Endothelial cell of umbilical vein (primary cell): ENCODE data around the gene GABRA5. TPM values are rescaled to one million over a fixed set of nuclear protein-coding genes. Genes with fewer than 3 reads are reported as not detected.
"Not testable (repeated sequence)": the region's sequence is repeated elsewhere in the genome, so short reads cannot be mapped to it uniquely, and the experiment has no call there.

ENCODE experiments used
- Bru-seq: library from RNA; stranded (reverse); fragments of 400-500 nt; gene quantifications from one replicate; lab custom pipeline; 2021; lab: Mats Ljungman, UMichigan
- BruChase-seq, 2 experiments: library from RNA; stranded (reverse); fragments of 400-500 nt; gene quantifications; one replicate each; lab custom pipeline; 2021; lab: Mats Ljungman, UMichigan
- BruUV-seq: library from RNA; stranded (reverse); fragments of 400-500 nt; replicated peaks from 2 replicates; lab custom pipeline; 2021; lab: Mats Ljungman, UMichigan
- CTCF ChIA-PET: fragments of 300-600, 350-600 bp; sonication (Branson Sonifier 250); formaldehyde crosslinking; loops from one replicate; lab custom pipeline; 2021; ENCODE audit warnings: antibody characterized with exemption, inconsistent platforms; lab: Charles Lee
- POLR2A ChIA-PET: fragments of 300-600, 350-600 bp; sonication (Branson Sonifier 250); formaldehyde crosslinking; loops from one replicate; lab custom pipeline; 2021; ENCODE audit warnings: antibody characterized with exemption, inconsistent platforms; lab: Charles Lee
- DNase-seq: peaks from one replicate; pipeline ENCODE4 v3.0.0-alpha.2; 2011; ENCODE audit warnings: low read depth, low spot score
- FAIRE-seq: peaks from 2 replicates; lab custom pipeline; 2011; peaks lifted over from hg19 to GRCh38; lab: Jason Lieb, UNC
- H2AFZ ChIP-seq: 2 replicates; pipeline ENCODE4 v1.6.0; 2012; ENCODE audit warnings: low read depth, low read length, control low read depth, inconsistent platforms
- H3K27ac ChIP-seq: 2 replicates; pipeline ENCODE4 v1.5.1; 2011; ENCODE audit warnings: low read depth, mild to moderate bottlenecking, control low read depth, low read length, moderate library complexity; ENCODE audit not compliant: insufficient read depth
- H3K27me3 ChIP-seq, 2 experiments: 2 replicates each; pipeline versions ENCODE4 v1.6.0 to v1.6.1; 2011; ENCODE audit warnings: low read length in 2 of 2, mixed read lengths in 1 of 2; ENCODE audit not compliant: control insufficient read depth in 2 of 2, insufficient read depth in 2 of 2
- H3K36me3 ChIP-seq, 2 experiments: 2 replicates in 1 of 2; 3 replicates in 1 of 2; pipeline ENCODE4 v1.5.1; 2011; ENCODE audit warnings: low read length in 2 of 2, mild to moderate bottlenecking in 1 of 2, moderate library complexity in 1 of 2; ENCODE audit not compliant: control insufficient read depth in 2 of 2, insufficient read depth in 2 of 2; ENCODE audit errors: extremely low read depth in 1 of 2
- H3K4me1 ChIP-seq: 3 replicates; pipeline ENCODE4 v1.5.1; 2011; ENCODE audit warnings: mild to moderate bottlenecking, low read length; ENCODE audit not compliant: control insufficient read depth, insufficient read depth; ENCODE audit errors: extremely low read depth
- H3K4me2 ChIP-seq: 2 replicates; pipeline ENCODE4 v1.6.1; 2011; ENCODE audit warnings: low read length, control low read depth, mixed read lengths; ENCODE audit not compliant: insufficient read depth
- H3K4me3 ChIP-seq, 3 experiments: fragments of 200-600 bp in 1 of 3; sonication (generic), shearing (Covaris generic) in 1 of 3; replicated peaks in 1 of 3; 2 replicates each; pipeline ENCODE4 v1.5.1; 2011 to 2016; ENCODE audit warnings: control low read depth in 3 of 3, low read length in 3 of 3, mild to moderate bottlenecking in 2 of 3, inconsistent platforms in 1 of 3, low read depth in 1 of 3, moderate library complexity in 1 of 3; ENCODE audit not compliant: insufficient read depth in 1 of 3
- H3K79me2 ChIP-seq: 2 replicates; pipeline ENCODE4 v1.6.0; 2012; ENCODE audit warnings: low read length, inconsistent platforms; ENCODE audit not compliant: control insufficient read depth, insufficient read depth
- H3K9ac ChIP-seq: replicated peaks from 2 replicates; pipeline ENCODE3; 2011; ENCODE audit warnings: low read length, control low read depth; ENCODE audit not compliant: insufficient read depth; ENCODE audit errors: extremely low read depth
- H3K9me1 ChIP-seq: replicated peaks from 3 replicates; pipeline ENCODE4 v1.6.0; 2011; ENCODE audit warnings: mild to moderate bottlenecking, low read length; ENCODE audit not compliant: control insufficient read depth, insufficient read depth; ENCODE audit errors: extremely low read depth
- H3K9me3 ChIP-seq: replicated peaks from 2 replicates; pipeline ENCODE4 v1.5.1; 2012; ENCODE audit warnings: low read length, inconsistent platforms; ENCODE audit not compliant: control insufficient read depth, insufficient read depth
- H4K20me1 ChIP-seq: replicated peaks from 2 replicates; pipeline ENCODE3; 2011; ENCODE audit warnings: mild to moderate bottlenecking, low read length; ENCODE audit not compliant: control insufficient read depth, insufficient read depth; ENCODE audit errors: extremely low read depth
- FOS ChIP-seq: IDR thresholded peaks from 2 replicates; pipeline ENCODE4 v1.6.1; 2011; ENCODE audit warnings: mild to moderate bottlenecking, low read length, moderate library complexity, borderline replicate concordance; ENCODE audit not compliant: insufficient read depth
- GATA2 ChIP-seq: IDR thresholded peaks from 2 replicates; pipeline ENCODE4 v1.7.0; 2011; ENCODE audit warnings: low read depth, mild to moderate bottlenecking, moderate library complexity, mixed read lengths, low read length; ENCODE audit not compliant: insufficient read length, insufficient read depth
- JUN ChIP-seq: IDR thresholded peaks from 2 replicates; pipeline ENCODE4 v1.6.1; 2011; ENCODE audit warnings: borderline replicate concordance, low read depth; ENCODE audit not compliant: insufficient read length, insufficient read depth
- MYC ChIP-seq: IDR thresholded peaks from one replicate; pipeline ENCODE4 v1.6.1; 2011; ENCODE audit warnings: mild to moderate bottlenecking, low read depth, low read length
- POLR2A ChIP-seq: IDR thresholded peaks from 2 replicates; pipeline ENCODE4 v1.6.1; 2012; ENCODE audit warnings: low read depth, mild to moderate bottlenecking, control low read depth, low read length
- dilution Hi-C: fragments of 300-500 bp; cut with MboI; formaldehyde crosslinking; loops from one replicate; pipeline ENCODE4 v1.15.0; 2019; ENCODE audit warnings: low sequenced_read_pairs; ENCODE audit not compliant: extremely low pct_ligation_motif_present
- intact Hi-C: fragments of 100-400 bp; cut with micrococcal nuclease; formaldehyde crosslinking; loops from one replicate; pipeline ENCODE4 v1.10.0; 2022
- long read RNA-seq: library from polyadenylated mRNA; stranded (forward); transcript quantifications from one replicate; pipeline ENCODE4 v2.0.0, GENCODE V29; 2021
- polyA minus RNA-seq, 3 experiments: library from RNA; depleted of rRNA, polyadenylated mRNA; stranded (reverse); fragments of >200 nt; gene quantifications; 1 replicate in 1 of 3; 2 replicates in 2 of 3; pipeline ENCODE4 v1.2.3, GENCODE V29; 2011
- polyA plus RNA-seq, 4 experiments: library from polyadenylated mRNA; depleted of rRNA in 3 of 4; stranded (reverse) in 3 of 4; unstranded in 1 of 4; fragments of >200 nt; gene quantifications; 2 replicates each; pipeline versions ENCODE4 v1.2.1 to v1.2.3, GENCODE V29; 2011 to 2012; ENCODE audit warnings: missing spikeins in 1 of 4
- total RNA-seq: library from RNA; stranded (reverse); gene quantifications from 2 replicates; pipeline ENCODE4 v1.2.3, GENCODE V29; 2021
- TF ChIP-seq, protein P1 (sequence below), 2 donors: IDR thresholded peaks; 1 replicate in 1 of 2; 2 replicates in 1 of 2; pipeline ENCODE4 v1.5.1; 2011; ENCODE audit warnings: low read length in 2 of 2, mild to moderate bottlenecking in 2 of 2, moderate library complexity in 2 of 2, control low read depth in 1 of 2, inconsistent platforms in 1 of 2, low read depth in 1 of 2; ENCODE audit not compliant: insufficient read depth in 1 of 2; ENCODE audit errors: extremely low read depth in 1 of 2
- TF ChIP-seq, protein P2 (sequence below): IDR thresholded peaks from 2 replicates; pipeline ENCODE4 v1.6.1; 2011; ENCODE audit not compliant: insufficient read depth, insufficient read length

GABRA5 gene
- not detected in 2 replicates for total RNA-seq
- not detected in 2 replicates for polyA plus RNA-seq
- polyA plus RNA-seq (2011; cell fraction: cytosol; rRNA removed) = not detected in 2 replicates
- polyA plus RNA-seq (2011; cell fraction: nucleus; rRNA removed) = not detected in 2 replicates
- not detected in 2 replicates for polyA plus RNA-seq (2012)
- polyA minus RNA-seq = not detected in 2 replicates
- polyA minus RNA-seq (2011; cell fraction: cytosol; rRNA and poly(A)+ RNA removed) = not detected
- not detected in 2 replicates for polyA minus RNA-seq (2011; cell fraction: nucleus; rRNA and poly(A)+ RNA removed)
- Bru-seq, nascent RNA = not detected
- BruChase-seq, experiment 1, labeled RNA remaining after a 6-hour chase = not detected
- not detected for BruChase-seq, experiment 2, labeled RNA remaining after a 2-hour chase
- long read RNA-seq = 0 reads

DNA sequence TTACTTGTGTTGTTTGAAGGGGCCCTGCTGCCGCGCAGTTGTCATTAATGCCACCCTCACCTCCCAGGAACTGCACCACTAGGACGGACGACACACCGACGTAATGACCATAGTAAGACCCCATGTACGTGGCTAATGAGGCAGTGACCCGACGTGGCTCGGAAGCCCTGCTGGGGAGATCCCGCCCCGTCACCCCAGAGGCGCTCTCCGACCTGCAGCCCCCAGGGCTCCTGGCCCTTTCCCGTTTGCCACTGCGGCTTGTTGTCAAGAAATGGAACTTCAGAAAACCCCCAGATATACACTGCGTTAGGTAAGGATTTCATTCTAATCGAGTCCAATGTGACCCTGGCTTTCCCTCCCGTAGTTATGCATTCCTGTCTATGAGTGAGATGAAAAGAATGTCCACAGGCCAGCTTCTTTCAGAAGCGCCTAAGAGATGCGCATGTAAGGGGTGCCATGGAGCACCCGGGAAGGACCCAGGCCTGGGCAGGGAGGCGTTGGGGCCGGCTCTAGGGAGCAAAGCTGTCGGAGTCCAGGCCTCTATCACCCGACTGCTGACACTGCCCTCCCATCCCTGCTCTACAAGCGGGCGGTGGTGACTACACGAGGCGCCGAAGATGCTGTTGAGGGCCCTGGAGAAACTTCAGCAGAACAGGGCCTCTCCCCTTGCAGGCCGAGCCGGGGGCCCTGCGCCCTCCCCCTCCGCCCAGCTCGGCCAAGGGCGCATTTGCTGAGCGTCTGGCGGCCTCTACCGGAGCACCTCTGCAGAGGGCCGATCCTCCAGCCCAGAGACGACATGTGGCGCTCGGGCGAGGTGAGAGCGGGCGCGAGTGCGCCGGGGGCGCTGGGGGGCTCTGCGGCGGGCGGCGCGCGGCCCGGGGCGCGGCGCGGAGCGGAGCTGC lies at the start of gene GABRA5:
Gene GABRA5, plus strand, starts transcription at position 765 of the 902 bp plus-strand sequence. CDS start 2,187 bp downstream, outside the sequence.
- Histone ChIP-seq H3K4me2 (no peak within 1 kb of the TSS), H2AFZ (no peak within 1 kb of the TSS), H3K79me2 (no peaks in the 10 kb centered on the region), H3K4me1 (no peaks in the 10 kb centered on the region), H3K36me3 (no peaks in the 10 kb centered on the region), H3K4me3 (no peak within 1 kb of the TSS), H4K20me1 (no peaks in the 10 kb centered on the region), H3K27me3 (no peaks in the 10 kb centered on the region), H3K27ac (no peak within 1 kb of the TSS), H3K9me3 (no peaks in the 10 kb centered on the region), H3K9me1 (no peaks in the 10 kb centered on the region), H3K9ac (no peak within 1 kb of the TSS)
- intact Hi-C loops (no loop called here), dilution Hi-C loops (no loop called here)
- ChIA-PET CTCF (no interaction called here), POLR2A (no interaction called here)
- FAIRE-seq (no peak), DNase-seq (no peak)
- BruUV-seq = no TSS peak
- TF ChIP-seq, protein P1, sequence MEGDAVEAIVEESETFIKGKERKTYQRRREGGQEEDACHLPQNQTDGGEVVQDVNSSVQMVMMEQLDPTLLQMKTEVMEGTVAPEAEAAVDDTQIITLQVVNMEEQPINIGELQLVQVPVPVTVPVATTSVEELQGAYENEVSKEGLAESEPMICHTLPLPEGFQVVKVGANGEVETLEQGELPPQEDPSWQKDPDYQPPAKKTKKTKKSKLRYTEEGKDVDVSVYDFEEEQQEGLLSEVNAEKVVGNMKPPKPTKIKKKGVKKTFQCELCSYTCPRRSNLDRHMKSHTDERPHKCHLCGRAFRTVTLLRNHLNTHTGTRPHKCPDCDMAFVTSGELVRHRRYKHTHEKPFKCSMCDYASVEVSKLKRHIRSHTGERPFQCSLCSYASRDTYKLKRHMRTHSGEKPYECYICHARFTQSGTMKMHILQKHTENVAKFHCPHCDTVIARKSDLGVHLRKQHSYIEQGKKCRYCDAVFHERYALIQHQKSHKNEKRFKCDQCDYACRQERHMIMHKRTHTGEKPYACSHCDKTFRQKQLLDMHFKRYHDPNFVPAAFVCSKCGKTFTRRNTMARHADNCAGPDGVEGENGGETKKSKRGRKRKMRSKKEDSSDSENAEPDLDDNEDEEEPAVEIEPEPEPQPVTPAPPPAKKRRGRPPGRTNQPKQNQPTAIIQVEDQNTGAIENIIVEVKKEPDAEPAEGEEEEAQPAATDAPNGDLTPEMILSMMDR (IDR thresholded peaks at IDR 0.05; ENCODE audit: extremely low read depth in 1 of 2, insufficient read depth in 1 of 2, low read depth in 1 of 2, low read length in 2 of 2) = no peak
- TF ChIP-seq FOS = no peak
- TF ChIP-seq, protein P2, sequence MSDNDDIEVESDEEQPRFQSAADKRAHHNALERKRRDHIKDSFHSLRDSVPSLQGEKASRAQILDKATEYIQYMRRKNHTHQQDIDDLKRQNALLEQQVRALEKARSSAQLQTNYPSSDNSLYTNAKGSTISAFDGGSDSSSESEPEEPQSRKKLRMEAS = no peak
- TF ChIP-seq JUN = no peak
- TF ChIP-seq POLR2A = no peak
- no peak for TF ChIP-seq MYC
- TF ChIP-seq GATA2 = no peak

DNA sequence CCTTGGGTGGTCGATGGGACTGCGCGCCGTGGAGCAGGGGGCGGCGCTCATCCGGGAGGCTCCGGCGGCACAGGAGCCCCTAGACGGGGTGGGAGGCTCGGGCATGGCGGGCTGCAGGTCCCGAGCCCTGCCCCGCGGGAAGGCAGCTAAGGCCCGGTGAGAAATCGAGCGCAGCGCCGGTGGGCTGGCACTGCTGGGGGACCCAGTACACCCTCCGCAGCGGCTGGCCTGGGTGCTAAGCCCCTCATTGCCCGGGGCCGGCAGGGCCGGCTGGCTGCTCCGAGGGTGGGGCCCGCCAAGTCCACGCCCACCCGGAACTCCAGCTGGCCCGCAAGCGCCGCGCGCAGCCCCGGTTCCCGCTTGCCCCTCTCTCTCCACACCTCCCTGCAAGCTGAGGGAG lies 35.7 kb upstream of the GABRA5 start:
- intact Hi-C loops, H3K27ac ChIP-seq, H3K27me3 ChIP-seq, dilution Hi-C loops, H3K9me3 ChIP-seq, H3K4me2 ChIP-seq, H3K9me1 ChIP-seq, H3K9ac ChIP-seq, H3K4me3 ChIP-seq, CTCF ChIA-PET, POLR2A ChIA-PET, DNase-seq, H2AFZ ChIP-seq, BruUV-seq, H3K4me1 ChIP-seq, FAIRE-seq, H3K79me2 ChIP-seq, H4K20me1 ChIP-seq, H3K36me3 ChIP-seq: not testable (repeated sequence)
